NCI-H187 (cell line): Measurements from ENCODE around the gene EIF6.
A peak's percentile ranks its signal among the peaks of the same experiment; 100 is the strongest.
"Not testable (repeated sequence)": the region's sequence is repeated elsewhere in the genome, so short reads cannot be mapped to it uniquely, and the experiment has no call there.

Experiments used
- DNase-seq, 2 experiments: peaks; one replicate each; lab custom pipeline; 2025; lab: John Stamatoyannopoulos, UW

Gene EIF6

DNA sequence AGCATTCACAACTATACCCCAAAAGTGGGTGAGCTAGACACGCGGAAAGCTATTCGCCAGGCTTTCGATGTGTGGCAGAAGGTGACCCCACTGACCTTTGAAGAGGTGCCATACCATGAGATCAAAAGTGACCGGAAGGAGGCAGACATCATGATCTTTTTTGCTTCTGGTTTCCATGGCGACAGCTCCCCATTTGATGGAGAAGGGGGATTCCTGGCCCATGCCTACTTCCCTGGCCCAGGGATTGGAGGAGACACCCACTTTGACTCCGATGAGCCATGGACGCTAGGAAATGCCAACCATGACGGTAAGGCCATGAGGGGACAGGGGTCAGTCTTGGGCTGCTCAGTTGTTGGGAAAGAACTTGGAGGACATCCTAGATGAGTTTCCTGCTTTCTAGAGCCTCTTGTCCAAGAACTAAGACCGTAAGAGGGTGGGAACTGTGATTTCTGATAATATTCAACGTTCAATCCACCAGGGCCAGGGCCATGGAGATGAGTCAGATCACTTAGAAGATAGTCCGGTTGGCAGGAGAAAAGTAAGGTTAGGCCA lies 30.0 kb downstream of the EIF6 start:
- DNase-seq: no peak

DNA sequence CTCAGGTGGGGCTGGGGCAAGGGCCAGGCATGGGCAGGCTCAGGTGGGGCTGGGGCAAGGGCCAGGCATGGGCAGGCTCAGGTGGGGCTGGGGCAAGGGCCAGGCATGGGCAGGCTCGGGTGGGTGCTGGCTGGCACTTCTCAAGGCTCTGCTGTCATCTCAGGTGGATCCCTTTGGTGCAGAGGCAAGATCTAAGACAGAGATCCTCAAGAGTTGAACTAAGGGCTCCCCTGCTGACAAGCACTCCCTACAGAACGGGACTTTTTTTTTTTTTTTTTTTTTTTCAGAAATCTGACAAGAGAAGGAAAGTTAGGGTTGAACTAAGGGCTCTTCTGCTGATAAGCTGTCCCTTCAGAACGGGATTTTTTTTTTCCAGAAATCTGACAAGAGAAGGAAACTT lies 31.6 kb downstream of the EIF6 start:
- DNase-seq: no peak

DNA sequence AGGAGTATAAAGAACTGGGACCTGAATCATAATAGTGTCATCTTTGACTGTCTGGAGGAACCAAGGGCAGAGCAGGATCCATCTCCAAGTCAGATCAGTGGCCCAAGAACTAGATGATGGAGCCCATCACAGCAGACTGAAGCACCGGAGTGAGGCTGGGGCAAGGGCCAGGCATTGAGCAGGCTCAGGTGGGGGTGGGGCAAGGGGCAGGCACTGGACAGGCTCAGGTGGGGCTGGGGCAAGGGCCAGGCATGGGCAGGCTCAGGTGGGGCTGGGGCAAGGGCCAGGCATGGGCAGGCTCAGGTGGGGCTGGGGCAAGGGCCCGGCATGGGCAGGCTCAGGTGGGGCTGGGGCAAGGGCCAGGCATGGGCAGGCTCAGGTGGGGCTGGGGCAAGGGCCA lies 32.0 kb downstream of the EIF6 start:
- DNase-seq: not testable (repeated sequence)

DNA sequence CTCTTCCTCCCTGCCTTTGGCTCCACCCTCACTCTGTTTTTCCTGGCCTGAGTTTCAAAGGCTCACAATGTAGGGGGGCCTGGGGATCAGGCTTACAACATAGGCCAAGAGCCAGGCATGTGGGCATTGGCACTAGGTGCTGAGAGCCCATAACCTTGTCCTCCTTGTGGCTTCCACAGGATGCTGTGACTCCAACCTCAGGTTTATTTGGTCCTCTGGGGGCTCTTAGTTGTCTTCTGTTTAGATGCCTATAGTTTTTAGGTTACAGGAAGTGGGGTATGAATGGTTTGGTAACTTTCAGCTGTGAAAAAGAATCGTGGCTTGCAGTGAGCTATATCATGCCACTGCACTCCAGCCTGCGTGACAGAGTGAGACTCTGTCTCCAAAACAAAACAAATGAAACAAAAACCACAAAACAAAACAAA lies 32.5 kb downstream of the EIF6 start:
- no peak for DNase-seq

DNA sequence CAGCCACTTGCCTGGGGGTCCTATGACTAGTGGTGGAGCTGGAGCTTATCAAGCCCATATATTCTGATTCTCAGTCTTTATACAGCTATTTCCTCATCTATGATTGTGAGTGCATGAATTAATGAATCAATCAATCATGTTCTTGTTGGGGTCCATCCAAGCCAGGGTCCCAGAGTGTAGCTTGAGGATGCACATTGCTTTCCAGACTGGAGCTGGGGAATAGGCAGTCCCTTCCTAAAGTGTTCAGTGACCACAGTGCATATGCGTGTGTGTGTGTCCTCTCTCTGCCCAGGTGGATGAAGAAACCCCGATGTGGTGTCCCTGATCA lies 33.0 kb downstream of the EIF6 start:
- no peak for DNase-seq

DNA sequence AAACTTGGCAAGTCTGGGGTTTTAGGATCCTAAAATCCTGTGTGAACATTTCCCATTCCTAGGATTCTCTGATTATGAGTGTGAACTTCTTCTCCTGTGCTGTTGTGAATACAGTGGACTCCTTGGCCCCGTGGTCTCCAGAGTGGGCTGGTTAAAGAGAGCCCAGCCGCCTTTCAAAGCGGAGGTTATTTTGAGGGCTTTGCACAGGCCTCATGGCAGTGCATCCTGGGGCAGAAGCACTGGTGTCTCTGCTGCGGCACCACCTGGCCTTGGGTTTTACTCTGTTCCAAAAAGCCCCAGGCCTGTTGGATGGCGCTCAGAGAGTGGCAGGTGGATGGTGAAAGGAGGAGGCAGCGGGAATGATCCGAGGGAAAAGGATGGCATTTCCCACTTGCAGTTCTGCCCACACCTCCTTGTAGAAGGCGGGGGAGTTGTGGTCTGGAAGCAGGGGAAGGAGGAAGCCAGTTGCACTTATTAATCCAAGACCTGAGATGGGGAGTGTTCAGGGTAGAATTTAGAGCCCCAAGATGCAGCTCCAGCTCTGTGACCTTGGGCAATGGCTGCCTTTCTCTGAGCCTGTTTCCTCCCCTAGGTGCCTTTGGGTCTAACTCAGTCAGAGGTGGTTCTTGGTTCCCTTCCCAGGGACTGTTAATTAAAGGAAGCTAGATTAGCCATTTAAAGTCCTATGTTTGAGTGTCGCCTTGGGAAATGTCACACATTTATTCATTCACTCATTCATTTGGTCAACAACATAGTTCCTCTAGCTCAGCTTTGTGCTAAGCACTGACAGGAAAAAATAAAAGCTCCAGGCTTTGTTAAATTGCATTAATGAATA lies 35.7 kb downstream of the EIF6 start:
- no peak for DNase-seq

DNA sequence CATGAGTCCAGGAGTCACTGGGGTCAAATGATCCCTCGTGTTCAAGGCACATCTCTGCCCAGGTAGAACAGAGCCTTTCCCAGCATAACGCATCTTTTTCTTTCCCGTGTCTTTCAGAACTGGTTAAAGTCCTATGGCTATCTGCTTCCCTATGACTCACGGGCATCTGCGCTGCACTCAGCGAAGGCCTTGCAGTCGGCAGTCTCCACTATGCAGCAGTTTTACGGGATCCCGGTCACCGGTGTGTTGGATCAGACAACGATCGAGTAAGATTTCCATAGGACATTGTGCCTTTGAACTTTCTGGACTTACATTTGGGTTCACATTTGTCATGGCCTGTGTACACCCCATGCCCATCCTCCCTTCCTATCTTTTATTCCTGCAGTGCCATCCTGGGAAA lies 37.8 kb downstream of the EIF6 start:
- no peak for DNase-seq

DNA sequence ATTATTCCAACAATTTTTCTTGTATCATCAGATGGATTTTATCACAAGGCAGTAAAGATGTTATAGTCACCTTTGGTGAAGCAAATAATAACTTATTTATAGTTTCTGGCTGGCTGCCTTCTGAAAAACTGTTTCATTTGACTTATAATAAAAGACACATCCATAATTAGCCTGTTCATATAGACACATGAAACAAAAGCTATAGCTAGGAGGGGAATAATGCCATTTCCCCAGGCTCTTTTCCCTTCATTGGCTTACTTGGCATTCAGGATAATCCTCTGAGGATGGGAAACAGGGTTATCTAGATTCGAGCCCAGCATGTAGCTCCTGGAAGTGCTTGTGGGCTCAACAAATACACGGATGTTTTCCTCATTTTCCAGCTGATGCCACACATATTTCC lies 40.6 kb downstream of the EIF6 start:
- no peak for DNase-seq

DNA sequence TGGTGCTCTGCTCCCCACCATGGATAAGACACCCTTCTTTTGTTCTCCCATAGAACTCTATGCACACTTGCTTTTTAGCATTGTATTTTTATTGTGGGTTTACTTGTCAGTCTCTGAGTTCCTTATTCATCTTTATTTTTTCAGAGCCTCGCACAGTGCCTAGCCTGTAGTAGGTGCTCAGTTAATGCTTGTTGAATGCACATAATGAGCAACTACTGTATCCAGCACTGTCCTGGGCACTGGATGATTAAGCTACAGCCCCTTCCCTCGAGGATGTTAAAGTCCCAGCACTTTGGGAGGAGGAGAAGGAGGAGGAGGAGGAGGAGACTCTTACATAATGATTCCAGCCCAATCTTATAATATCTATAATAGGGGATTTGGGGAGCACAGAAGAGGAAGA lies 41.3 kb downstream of the EIF6 start:
- no peak for DNase-seq

DNA sequence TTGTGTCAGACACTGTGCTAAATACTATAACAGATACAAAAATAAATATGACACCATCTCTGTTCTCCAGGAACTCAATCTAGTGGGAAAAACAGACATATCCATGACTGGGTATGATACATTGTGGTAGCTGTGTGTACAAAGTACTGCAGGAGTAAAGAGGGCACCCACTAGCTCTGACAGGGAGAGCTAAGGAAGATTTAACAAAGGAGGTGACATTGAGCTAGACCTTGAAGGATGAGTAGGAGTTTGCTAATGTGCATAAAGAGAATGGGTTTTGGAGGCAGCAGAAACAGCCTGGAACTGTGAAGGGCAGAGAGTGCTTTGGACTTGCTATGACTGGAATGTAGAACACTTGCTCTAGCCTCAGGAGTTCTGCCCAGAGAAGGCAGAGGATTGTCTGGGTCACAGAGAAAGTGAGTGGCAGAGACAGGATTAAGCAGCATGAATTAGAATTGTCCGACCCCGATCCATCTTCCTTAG lies 43.7 kb downstream of the EIF6 start:
- no peak for DNase-seq

DNA sequence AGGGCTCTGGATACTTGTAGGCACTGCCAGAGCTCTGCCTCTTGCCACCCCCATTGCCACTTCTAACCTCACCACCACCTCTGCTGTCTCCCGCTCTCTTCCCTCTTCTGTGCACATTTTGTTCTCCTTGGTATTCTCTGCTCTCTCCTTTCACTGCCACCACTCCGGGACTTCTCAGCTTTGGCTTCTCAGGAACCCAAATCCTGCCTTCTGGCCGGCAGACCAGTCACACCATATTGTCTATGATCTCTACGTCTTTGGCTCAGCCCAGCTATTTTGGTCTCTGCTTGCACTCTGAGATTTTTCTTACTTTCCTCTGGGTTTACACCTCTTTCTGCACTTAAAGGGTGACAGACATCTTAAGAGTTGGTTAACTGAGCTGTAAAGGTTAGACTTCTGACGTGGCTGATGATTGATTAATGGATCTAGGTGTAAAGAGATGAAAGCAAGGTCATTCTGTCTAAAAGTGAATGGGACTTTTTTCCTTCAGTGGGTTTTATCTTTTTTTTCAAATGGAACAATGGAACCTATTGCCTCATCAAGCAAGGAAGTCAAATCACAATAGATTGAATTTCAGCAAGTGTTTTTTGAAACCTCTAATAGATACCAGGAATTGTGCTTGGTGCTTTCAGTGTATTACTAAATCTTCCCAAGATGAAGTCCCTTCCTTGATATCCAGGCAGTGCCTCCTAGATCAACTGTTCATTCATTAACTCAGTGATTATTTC lies 44.3 kb downstream of the EIF6 start:
- no peak for DNase-seq

DNA sequence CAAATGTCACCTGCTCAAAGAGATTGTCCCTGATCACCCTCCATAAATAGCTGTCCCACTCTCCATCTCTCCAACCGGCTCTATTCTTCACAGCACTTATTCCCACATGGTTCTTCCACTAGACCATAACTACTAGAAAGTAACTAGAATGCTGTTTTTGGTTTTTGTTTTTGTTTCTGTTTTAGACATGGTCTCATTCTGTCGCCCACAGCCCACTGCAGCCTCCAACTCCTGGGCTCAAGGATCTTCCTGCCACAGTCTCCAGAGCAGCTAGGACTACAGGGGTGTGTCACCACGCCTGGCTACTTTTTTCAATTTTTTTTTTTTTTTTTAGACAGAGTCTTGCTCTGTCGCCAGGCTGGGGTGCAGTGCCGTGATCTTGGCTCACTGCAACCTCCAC lies 45.8 kb downstream of the EIF6 start:
- no peak for DNase-seq

DNA sequence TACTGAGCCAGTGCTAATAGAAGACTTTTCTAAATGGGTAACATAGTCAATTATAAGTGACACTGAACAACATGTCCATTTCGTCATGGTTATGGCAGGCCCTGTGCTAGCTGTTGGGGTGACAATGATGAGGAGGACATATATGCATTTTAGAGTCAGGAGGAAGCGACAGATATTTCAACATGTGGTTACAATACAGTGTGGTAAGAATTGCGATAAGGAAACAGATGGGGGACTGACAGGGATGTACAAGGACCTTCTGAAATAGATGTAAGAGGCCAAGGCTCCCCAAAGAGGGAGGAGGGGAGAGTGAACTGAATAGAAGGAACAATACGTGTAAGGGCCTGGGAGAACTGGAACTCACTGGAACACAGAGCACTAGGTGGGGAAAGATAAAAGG lies 46.4 kb downstream of the EIF6 start:
- DNase-seq: no peak

DNA sequence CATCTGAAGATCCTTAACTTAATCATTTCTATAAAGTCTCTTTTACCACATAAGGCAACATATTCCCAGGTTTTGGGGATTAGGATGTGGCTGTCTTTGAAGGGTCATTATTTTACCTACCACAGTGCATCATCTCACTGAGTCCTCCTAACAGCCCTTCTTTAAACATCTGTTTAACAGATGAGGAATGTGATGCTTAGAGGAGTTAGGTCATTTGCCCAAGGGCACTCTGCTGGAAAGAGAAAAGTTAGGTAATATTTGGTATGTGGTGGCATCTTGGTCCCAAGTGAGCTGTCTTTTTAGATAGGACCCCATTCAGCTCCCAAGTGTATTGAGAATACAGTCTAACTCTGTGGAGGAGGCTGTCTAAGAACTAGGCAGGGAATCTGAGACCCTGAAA lies 47.1 kb downstream of the EIF6 start:
- DNase-seq: no peak

DNA sequence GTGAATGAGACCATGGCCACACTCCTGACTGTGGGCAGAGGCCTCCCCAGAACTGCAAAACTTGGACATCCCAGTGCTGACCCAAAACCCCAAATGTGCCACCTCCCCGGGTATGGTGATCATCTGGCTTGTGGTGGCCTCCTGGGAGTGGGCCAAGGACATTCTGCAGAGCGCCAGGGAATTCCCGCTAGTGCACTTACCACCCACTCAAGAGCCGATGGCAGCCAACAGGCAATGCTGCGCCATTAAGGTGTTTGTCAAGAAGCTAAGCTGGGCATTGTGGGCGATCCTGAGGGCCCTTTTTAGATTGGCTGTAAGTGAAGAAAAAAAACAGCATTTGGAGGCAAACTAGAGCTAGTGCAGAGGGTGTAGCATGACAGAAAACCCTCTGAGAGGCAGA lies 48.7 kb downstream of the EIF6 start:
- DNase-seq: peak; percentile 64 to 81

DNA sequence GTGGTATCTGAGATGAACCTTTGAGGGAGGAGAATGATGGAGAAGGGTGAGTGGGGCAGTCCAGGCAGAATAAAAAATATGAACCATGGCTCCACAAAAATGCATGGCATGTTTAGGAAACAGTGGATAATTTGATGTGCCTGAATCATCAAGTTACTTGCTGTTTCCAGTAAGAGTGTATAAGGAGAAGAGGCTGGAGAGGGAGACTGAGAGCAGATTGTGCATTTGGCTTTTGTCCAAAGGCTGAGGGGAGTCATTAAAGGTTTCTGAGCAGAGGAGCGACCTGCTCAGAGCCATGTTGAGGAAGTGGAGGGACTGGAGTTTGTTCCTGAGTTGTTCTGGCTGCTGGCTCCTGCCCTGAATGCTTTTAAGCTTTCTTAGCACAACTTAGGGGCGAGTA lies 52.0 kb downstream of the EIF6 start:
- peak; percentile 33 to 40 for DNase-seq
